HepG2 (cell line): ENCODE measurements around the gene ARL17B. TPM values are rescaled to one million over a fixed set of nuclear protein-coding genes. Genes with fewer than 3 reads are reported as not detected.
A peak's percentile ranks its signal among the peaks of the same experiment; 100 is the strongest.

Source experiments
- ATF7 ChIP-seq, 2 experiments: fragments of 450-650 bp in 1 of 2; sonication (generic) in 1 of 2; formaldehyde crosslinking in 1 of 2; IDR thresholded peaks; 2 replicates each; pipeline versions ENCODE4 v1.4.0 to v1.6.1; 2016 to 2020; ENCODE audit warnings: antibody characterized with exemption in 1 of 2, mild to moderate bottlenecking in 1 of 2, missing genetic modification reagents in 1 of 2
- CEBPB ChIP-seq: IDR thresholded peaks from 2 replicates; pipeline ENCODE4 v1.6.1; 2011; ENCODE audit warnings: low read depth, low read length, improper control_type of control experiment, borderline replicate concordance
- CHD2 ChIP-seq: IDR thresholded peaks from 2 replicates; pipeline ENCODE4 v1.6.1; 2011; ENCODE audit warnings: low read depth, low read length, improper control_type of control experiment
- KAT7 ChIP-seq: IDR thresholded peaks from 2 replicates; pipeline ENCODE4 v1.6.1; 2018; ENCODE audit warnings: borderline replicate concordance, missing compliant biosample characterization
- KLF9 ChIP-seq: IDR thresholded peaks from 2 replicates; pipeline ENCODE4 v1.6.1; 2016; ENCODE audit warnings: low read depth
- KMT2A ChIP-seq: sonication (generic); formaldehyde crosslinking; IDR thresholded peaks from 2 replicates; pipeline ENCODE4 v1.4.0; 2020; ENCODE audit warnings: missing genetic modification reagents
- MNT ChIP-seq: fragments of 450-650 bp; IDR thresholded peaks from 2 replicates; pipeline ENCODE4 v1.6.1; 2016
- SOX5 ChIP-seq: IDR thresholded peaks from 2 replicates; pipeline ENCODE4 v1.6.1; 2016; ENCODE audit warnings: borderline replicate concordance
- ZNF224 ChIP-seq: sonication (generic); formaldehyde crosslinking; IDR thresholded peaks from 2 replicates; pipeline ENCODE4 v1.5.0; 2020; ENCODE audit warnings: mild to moderate bottlenecking, missing genetic modification reagents
- ZNF274 ChIP-seq: sonication (generic); formaldehyde crosslinking; IDR thresholded peaks from 2 replicates; pipeline ENCODE4 v1.5.1; 2020; ENCODE audit warnings: mild to moderate bottlenecking, missing genetic modification reagents
- ZNF282 ChIP-seq: fragments of 450-650 bp; IDR thresholded peaks from 2 replicates; pipeline ENCODE4 v1.6.1; 2018; ENCODE audit not compliant: partially characterized antibody
- ZNF33B ChIP-seq: sonication (generic); formaldehyde crosslinking; IDR thresholded peaks from 2 replicates; pipeline ENCODE4 v1.5.1; 2020; ENCODE audit warnings: mild to moderate bottlenecking, missing genetic modification reagents
- ZNF484 ChIP-seq: sonication (generic); formaldehyde crosslinking; IDR thresholded peaks from 2 replicates; pipeline ENCODE4 v1.5.1; 2020; ENCODE audit warnings: mild to moderate bottlenecking, low read depth, missing genetic modification reagents, borderline replicate concordance
- ZNF543 ChIP-seq: sonication (generic); formaldehyde crosslinking; IDR thresholded peaks from 2 replicates; pipeline ENCODE4 v1.4.0; 2020; ENCODE audit warnings: mild to moderate bottlenecking, missing genetic modification reagents
- ZNF781 ChIP-seq: sonication (generic); formaldehyde crosslinking; IDR thresholded peaks from 2 replicates; pipeline ENCODE4 v1.5.1; 2020; ENCODE audit warnings: borderline replicate concordance, mild to moderate bottlenecking, missing genetic modification reagents; ENCODE audit errors: not compliant biosample characterization
- polyA plus RNA-seq, 8 experiments: library from polyadenylated mRNA; depleted of rRNA in 3 of 8; stranded (reverse) in 7 of 8; unstranded in 1 of 8; fragments of >200 nt; fragmentation: Illumina TruSeq in 4 of 8; extraction: Trizol in 4 of 8; gene quantifications; 2 replicates each; pipeline versions ENCODE4 v1.2.1 to v1.2.3, GENCODE V29; 2011 to 2016; ENCODE audit warnings: low read depth in 4 of 8, missing spikeins in 1 of 8, mixed read lengths in 1 of 8; ENCODE audit not compliant: insufficient read depth in 1 of 8
- total RNA-seq, 5 experiments: library from RNA; depleted of rRNA; stranded (reverse); fragments of >200 nt; fragmentation: Illumina TruSeq; extraction: Trizol; gene quantifications; 2 replicates each; pipeline ENCODE4 v1.2.3, GENCODE V29; 2016; ENCODE audit warnings: low read depth in 1 of 5
- TF ChIP-seq, protein P1 (sequence below): sonication (generic); formaldehyde crosslinking; IDR thresholded peaks from 2 replicates; pipeline ENCODE4 v1.4.0; 2020; ENCODE audit warnings: missing genetic modification reagents, borderline replicate concordance
- TF ChIP-seq, protein P2 (sequence below): sonication (generic); formaldehyde crosslinking; IDR thresholded peaks from 2 replicates; pipeline ENCODE4 v1.8.1; 2023; ENCODE audit warnings: mild to moderate bottlenecking, missing genetic modification reagents
- TF ChIP-seq, protein P3 (sequence below): sonication (generic); formaldehyde crosslinking; conservative IDR thresholded peaks from 2 replicates; pipeline ENCODE4 v1.8.1; 2023; ENCODE audit warnings: missing genetic modification reagents
- TF ChIP-seq, protein P4 (sequence below): conservative IDR thresholded peaks from 2 replicates; pipeline ENCODE4 v1.6.1; 2018; ENCODE audit warnings: missing genetic modification reagents

ARL17B gene
- total and polyA plus RNA-seq, 2 of the 13 experiments (the other 11 are each of a cell fraction or from before 2014, with no cell fraction given), result 14.2 to 25.8 TPM

DNA sequence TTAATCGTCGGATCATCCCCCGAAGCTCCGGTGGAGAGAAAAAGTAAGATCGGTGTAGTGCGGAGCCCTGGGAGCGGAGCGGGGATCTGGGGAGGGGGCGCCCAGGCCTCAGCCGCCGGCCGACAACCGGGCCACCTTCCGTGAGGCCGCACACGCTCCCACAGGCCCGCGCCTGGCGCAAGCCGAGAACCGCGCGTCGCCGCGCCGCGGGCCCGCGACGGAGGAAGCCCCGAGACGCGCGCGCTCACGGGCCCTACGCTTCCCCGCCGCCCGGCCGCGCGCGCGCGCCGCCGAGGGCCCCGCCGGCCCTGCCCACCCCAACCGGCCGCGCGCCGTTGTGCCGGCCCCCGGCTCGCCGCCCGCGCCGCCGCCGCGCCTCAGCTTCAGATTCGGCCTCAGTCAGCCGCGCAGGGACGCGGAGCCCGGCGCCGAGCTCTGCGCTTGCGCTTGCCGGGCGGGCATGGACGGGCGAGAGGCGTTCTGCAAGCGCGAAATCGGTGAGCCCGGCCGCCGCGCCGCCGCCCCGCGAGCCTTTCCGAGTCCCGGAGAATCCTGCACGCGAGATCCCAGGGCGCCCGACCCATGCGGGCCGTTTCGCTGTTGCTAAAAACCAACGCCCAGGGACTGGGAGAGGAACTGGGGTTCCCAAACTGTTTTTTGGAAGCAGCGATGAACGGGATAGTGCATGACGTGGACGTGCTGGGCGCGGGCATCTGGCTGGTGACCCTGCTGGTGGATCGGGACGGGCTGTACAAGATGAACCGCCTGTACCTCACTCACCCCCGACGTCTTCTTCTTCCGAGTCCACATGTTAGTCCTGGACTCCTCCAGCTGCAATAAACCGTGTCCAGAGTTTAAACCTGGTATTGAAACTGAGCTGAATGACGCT, 94.7 kb downstream of the ARL17B start (continued):
- TF ChIP-seq, protein P1, sequence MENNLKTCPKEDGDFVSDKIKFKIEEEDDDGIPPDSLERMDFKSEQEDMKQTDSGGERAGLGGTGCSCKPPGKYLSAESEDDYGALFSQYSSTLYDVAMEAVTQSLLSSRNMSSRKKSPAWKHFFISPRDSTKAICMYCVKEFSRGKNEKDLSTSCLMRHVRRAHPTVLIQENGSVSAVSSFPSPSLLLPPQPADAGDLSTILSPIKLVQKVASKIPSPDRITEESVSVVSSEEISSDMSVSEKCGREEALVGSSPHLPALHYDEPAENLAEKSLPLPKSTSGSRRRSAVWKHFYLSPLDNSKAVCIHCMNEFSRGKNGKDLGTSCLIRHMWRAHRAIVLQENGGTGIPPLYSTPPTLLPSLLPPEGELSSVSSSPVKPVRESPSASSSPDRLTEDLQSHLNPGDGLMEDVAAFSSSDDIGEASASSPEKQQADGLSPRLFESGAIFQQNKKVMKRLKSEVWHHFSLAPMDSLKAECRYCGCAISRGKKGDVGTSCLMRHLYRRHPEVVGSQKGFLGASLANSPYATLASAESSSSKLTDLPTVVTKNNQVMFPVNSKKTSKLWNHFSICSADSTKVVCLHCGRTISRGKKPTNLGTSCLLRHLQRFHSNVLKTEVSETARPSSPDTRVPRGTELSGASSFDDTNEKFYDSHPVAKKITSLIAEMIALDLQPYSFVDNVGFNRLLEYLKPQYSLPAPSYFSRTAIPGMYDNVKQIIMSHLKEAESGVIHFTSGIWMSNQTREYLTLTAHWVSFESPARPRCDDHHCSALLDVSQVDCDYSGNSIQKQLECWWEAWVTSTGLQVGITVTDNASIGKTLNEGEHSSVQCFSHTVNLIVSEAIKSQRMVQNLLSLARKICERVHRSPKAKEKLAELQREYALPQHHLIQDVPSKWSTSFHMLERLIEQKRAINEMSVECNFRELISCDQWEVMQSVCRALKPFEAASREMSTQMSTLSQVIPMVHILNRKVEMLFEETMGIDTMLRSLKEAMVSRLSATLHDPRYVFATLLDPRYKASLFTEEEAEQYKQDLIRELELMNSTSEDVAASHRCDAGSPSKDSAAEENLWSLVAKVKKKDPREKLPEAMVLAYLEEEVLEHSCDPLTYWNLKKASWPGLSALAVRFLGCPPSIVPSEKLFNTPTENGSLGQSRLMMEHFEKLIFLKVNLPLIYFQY (CRISPR knock-in tag), result peak; percentile 9; the same call in 1 of the 2 replicates
- TF ChIP-seq, protein P2, sequence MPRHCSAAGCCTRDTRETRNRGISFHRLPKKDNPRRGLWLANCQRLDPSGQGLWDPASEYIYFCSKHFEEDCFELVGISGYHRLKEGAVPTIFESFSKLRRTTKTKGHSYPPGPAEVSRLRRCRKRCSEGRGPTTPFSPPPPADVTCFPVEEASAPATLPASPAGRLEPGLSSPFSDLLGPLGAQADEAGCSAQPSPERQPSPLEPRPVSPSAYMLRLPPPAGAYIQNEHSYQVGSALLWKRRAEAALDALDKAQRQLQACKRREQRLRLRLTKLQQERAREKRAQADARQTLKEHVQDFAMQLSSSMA (CRISPR knock-in tag), result 0 out of 2 replicates have a peak, but pooled peaks have one; percentile 34
- TF ChIP-seq ZNF33B (CRISPR knock-in tag) (no peak), ZNF781 (CRISPR knock-in tag) (peak; percentile 87), ZNF282 (no peak), CEBPB (no peak), ZNF543 (CRISPR knock-in tag) (0 out of 2 replicates have a peak, but pooled peaks have one; percentile 15), ZNF224 (CRISPR knock-in tag) (0 out of 2 replicates have a peak, but pooled peaks have one; percentile 36), CHD2 (0 out of 2 replicates have a peak, but pooled peaks have one; percentile 34), KAT7 (CRISPR knock-in tag) (no peak), ZNF274 (CRISPR knock-in tag) (peak; percentile 11; the same call in 1 of the 2 replicates), ZNF484 (0 out of 2 replicates have a peak, but pooled peaks have one; percentile 4), KMT2A (CRISPR knock-in tag) (no peak; the same call in 1 of the 2 replicates), KLF9 (CRISPR knock-in tag) (no peak), MNT (no peak), SOX5 (CRISPR knock-in tag) (peak; percentile 6; the same call in 1 of the 2 replicates), ATF7 (IDR thresholded peaks at IDR 0.05) (no peak), ATF7 (CRISPR knock-in tag; IDR thresholded peaks at IDR 0.05) (peak; percentile 49; the same call in 1 of the 2 replicates)
- TF ChIP-seq, protein P3, sequence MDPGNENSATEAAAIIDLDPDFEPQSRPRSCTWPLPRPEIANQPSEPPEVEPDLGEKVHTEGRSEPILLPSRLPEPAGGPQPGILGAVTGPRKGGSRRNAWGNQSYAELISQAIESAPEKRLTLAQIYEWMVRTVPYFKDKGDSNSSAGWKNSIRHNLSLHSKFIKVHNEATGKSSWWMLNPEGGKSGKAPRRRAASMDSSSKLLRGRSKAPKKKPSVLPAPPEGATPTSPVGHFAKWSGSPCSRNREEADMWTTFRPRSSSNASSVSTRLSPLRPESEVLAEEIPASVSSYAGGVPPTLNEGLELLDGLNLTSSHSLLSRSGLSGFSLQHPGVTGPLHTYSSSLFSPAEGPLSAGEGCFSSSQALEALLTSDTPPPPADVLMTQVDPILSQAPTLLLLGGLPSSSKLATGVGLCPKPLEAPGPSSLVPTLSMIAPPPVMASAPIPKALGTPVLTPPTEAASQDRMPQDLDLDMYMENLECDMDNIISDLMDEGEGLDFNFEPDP (CRISPR knock-in tag), result no peak
- TF ChIP-seq, protein P4, sequence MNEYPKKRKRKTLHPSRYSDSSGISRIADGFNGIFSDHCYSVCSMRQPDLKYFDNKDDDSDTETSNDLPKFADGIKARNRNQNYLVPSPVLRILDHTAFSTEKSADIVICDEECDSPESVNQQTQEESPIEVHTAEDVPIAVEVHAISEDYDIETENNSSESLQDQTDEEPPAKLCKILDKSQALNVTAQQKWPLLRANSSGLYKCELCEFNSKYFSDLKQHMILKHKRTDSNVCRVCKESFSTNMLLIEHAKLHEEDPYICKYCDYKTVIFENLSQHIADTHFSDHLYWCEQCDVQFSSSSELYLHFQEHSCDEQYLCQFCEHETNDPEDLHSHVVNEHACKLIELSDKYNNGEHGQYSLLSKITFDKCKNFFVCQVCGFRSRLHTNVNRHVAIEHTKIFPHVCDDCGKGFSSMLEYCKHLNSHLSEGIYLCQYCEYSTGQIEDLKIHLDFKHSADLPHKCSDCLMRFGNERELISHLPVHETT (CRISPR knock-in tag), result peak; percentile 47; the same call in 1 of the 2 replicates
